Limb (tissue), 2 donors: ENCODE data around the gene CHST15.

Experiments used
- DNase-seq, 2 donors: peaks; one replicate each; pipeline ENCODE4 v3.0.0-alpha.2; 2016; ENCODE audit errors: extremely low spot score in 2 of 2

The CHST15 gene

GRCh38 chr10:124092860-124093773 is at the start of gene CHST15:
Gene CHST15, minus strand, starts transcription at chr10:124093598. Its CDS starts 47,386 bp downstream, at chr10:124046212.
- DNase-seq = peak in 1 of 2 donors; percentile 76

- no peak for DNase-seq
Measured at GRCh38 chr10:124142960-124143359, 49.6 kb upstream of the CHST15 start.

- no peak for DNase-seq
Measured at GRCh38 chr10:124142006-124142739, 48.8 kb upstream of the CHST15 start.

- no peak for DNase-seq
Measured at GRCh38 chr10:124138883-124139348, 45.5 kb upstream of the CHST15 start.

- DNase-seq = no peak
Measured at GRCh38 chr10:124138195-124138882, 44.9 kb upstream of the CHST15 start.

- DNase-seq = no peak
Measured at GRCh38 chr10:124134251-124134893, 41.0 kb upstream of the CHST15 start.

GRCh38 chr10:124132876-124133275 is 39.5 kb upstream of the CHST15 start:
- DNase-seq = no peak

- no peak for DNase-seq
Measured at GRCh38 chr10:124132306-124132705, 38.9 kb upstream of the CHST15 start.

- no peak for DNase-seq
Measured at GRCh38 chr10:124131172-124131571, 37.8 kb upstream of the CHST15 start.

GRCh38 chr10:124130198-124130900 is 37.0 kb upstream of the CHST15 start:
- DNase-seq = no peak

GRCh38 chr10:124129471-124129870 is 36.1 kb upstream of the CHST15 start:
- no peak for DNase-seq

GRCh38 chr10:124128811-124129145 is 35.4 kb upstream of the CHST15 start:
- no peak for DNase-seq

- no peak for DNase-seq
Measured at GRCh38 chr10:124127965-124128810, 34.8 kb upstream of the CHST15 start.

GRCh38 chr10:124127563-124127962 is 34.2 kb upstream of the CHST15 start:
- DNase-seq = no peak

GRCh38 chr10:124126983-124127385 is 33.6 kb upstream of the CHST15 start:
- no peak for DNase-seq

- no peak for DNase-seq
Measured at GRCh38 chr10:124126145-124126982, 33.0 kb upstream of the CHST15 start.

GRCh38 chr10:124125305-124126116 is 32.1 kb upstream of the CHST15 start:
- no peak for DNase-seq

- no peak for DNase-seq
Measured at GRCh38 chr10:124124769-124125161, 31.4 kb upstream of the CHST15 start.
